Measurements from ENCODE around the gene CLSTN2.

The CLSTN2 gene

GRCh38 chr3:140505876-140506275, 570.9 kb downstream of the CLSTN2 start:
- DNase-seq (ENCODE audit: low spot score), result no peak

DNA sequence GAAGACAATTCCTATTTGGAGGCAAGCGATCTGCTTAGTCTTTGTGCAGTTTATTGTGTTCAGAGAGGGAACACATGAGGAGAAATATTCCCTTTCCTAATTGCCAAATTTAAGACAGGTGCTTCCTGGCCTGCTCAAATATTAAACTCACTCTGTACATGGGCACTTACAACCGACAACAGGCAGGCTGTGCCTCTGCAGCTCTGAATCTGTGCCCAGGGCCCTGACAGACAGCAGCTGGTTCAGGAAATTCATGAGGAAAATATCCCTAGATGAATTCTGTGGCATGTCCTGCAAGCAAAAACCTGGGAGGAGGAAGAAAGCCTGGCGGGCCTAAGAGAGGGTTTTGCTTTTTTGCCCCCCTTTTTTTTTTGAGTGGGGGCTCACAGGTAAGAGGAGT, 573.6 kb downstream of the CLSTN2 start:
- DNase-seq (ENCODE audit: low spot score), result no peak

GRCh38 chr3:140509534-140509933, 574.5 kb downstream of the CLSTN2 start:
- no peak for DNase-seq (ENCODE audit: low spot score)

DNA sequence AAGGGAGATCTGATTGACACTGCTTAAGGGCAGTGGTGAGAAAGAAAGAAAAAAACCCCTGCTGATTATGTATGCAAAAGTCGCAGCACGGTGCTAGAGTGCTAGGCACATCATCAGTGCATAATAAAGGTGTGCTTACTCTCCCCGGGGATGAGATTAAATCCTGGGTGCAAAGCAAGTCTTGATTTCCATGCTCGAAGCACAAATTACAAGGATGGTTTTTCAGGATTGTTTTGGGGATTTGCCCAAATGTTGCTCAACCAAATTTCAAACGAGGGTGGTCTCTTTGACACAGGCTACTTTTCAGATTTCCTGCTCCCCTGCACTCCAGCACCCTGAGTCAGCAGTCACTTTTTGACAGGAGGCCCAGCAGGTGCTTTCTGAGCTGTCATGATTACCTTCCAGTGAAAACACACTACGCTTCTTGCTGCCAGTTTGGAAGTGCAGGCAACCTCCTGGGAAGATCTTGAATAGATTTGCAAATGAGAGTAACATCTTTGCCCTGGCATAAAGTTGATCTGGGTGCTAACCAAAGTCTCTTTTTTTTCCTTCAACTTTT, 575.4 kb downstream of the CLSTN2 start:
- no peak for DNase-seq (ENCODE audit: low spot score)

GRCh38 chr3:140521751-140522445, 586.9 kb downstream of the CLSTN2 start:
- DNase-seq (ENCODE audit: low spot score), result peak; percentile 2

DNA sequence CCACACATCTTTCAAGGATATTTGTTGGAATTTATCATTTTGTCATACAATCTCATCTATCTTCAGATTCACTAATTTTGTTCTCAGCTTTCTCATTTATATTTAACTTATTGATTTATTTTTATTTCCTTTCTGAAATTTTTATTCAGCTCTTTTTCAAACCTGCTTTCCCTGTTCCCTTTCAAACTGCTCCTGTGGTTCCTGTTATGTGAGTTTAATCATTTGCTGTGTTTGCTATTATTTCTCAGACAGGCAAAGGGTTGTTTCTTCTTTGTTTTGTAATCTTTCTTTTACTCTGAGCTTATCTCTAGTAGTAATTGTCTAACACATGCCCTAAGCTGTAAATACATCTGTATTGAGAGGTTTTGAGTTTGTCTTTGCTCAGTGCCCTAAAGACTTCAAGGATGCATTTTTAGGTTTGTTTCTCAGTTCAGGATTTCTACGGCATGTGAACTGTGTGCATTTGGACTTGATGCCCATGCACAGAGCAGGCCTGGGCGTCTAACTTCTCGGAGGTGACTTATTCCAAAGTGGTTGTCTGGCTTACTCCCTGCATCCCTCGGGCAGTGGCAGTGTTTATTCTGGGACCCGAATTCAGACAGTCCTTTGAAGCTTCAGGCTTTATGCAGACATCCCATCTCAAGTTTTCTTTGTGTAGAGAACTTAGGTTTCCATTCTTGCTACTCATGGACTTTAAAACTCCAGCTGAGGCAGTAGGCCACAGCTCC, 587.8 kb downstream of the CLSTN2 start:
- peak; percentile 2 for DNase-seq (ENCODE audit: low spot score)

GRCh38 chr3:140523600-140523999, 588.6 kb downstream of the CLSTN2 start:
- peak; percentile 1 for DNase-seq (ENCODE audit: low spot score)

DNA sequence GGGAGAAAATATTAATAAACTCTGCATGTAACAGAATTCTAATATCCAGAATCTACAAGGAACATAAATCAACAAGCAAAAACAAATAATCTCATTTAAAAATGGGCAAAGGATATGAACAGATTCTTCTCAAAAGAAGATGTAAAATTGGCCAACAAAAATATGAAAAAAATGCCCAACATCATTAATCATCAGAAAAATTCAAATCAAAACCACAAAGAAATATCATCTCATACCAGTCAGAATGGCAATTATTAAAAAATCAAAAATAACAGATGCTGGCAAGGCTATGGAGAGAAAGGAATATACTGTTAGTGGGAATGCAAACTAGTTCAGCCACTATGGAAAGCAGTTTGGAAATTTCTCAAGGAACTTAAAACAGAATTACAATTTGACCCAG, 592.2 kb downstream of the CLSTN2 start:
- DNase-seq (ENCODE audit: low spot score), result no peak

DNA sequence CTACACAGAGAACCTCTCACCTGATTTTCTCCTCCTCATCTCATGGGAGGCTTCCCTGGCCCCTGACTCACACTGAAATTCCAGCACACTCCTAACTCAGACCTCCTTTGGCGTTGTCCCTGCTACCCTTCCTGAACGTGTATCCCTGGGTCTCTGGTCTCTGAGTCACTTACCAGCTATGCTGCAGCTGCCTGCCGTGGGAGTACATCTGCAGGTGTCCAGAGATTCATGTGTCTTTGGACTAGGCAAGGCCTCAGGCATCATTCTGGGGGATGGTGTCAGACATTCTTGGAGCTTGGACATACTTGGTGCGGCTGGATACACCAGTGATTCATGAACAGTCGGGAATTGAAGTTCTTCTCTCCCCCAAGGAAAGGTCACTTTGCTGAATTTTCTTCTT, 594.1 kb downstream of the CLSTN2 start:
- peak; percentile 3 for DNase-seq (ENCODE audit: low spot score)

GRCh38 chr3:140529558-140529957, 594.6 kb downstream of the CLSTN2 start:
- no peak for DNase-seq (ENCODE audit: low spot score)

- DNase-seq (ENCODE audit: low spot score), result no peak
Observed at GRCh38 chr3:140530131-140530530, 595.1 kb downstream of the CLSTN2 start.

DNA sequence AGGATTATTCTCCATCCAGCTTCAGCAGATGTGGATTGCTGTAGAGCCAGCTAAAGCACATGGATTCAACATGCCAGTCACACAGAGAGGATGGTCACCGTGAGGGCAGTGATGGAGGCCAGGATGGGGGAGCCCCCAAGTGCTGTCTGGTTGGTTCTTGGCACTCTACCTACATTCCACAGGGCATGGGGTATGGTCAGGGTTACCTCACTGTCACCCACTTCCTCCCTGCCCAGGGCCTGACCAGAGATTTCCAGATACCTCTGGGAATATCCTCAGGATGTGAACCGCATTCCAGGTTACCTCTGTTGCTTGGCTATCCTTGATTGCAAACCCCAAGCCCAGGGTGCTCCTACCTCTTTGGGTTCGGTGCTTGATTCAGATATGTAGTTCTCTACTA, 595.6 kb downstream of the CLSTN2 start:
- DNase-seq (ENCODE audit: low spot score), result peak; percentile 1

- peak; percentile 6 for DNase-seq (ENCODE audit: low spot score)
Observed at GRCh38 chr3:140532793-140533330, 597.9 kb downstream of the CLSTN2 start.

GRCh38 chr3:140536926-140537726, 602.1 kb downstream of the CLSTN2 start:
- DNase-seq (ENCODE audit: low spot score), result peak; percentile 1

DNA sequence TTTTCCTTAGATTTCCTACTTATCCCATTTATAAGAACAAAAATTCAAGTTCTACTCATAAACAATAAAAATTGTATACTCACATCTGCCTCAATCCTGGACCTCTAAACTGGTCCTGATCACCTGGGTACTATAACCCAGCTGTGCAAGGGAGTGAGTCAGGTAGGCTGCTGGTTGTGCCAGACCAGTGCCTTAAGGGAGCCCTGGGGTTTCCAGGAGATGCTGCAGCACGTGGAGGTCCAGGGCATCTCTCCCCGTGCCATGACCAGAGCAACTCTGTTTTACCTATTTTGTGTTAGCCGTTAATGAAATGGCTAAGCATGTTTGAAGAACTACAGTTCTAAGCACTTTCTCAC, 602.7 kb downstream of the CLSTN2 start:
- DNase-seq (ENCODE audit: low spot score), result peak; percentile 0

GRCh38 chr3:140540262-140540661, 605.3 kb downstream of the CLSTN2 start:
- DNase-seq (ENCODE audit: low spot score), result no peak

GRCh38 chr3:140541975-140542653, 607.1 kb downstream of the CLSTN2 start:
- DNase-seq (ENCODE audit: low spot score), result no peak

GRCh38 chr3:140545197-140545596, 610.2 kb downstream of the CLSTN2 start:
- no peak for DNase-seq (ENCODE audit: low spot score)

DNA sequence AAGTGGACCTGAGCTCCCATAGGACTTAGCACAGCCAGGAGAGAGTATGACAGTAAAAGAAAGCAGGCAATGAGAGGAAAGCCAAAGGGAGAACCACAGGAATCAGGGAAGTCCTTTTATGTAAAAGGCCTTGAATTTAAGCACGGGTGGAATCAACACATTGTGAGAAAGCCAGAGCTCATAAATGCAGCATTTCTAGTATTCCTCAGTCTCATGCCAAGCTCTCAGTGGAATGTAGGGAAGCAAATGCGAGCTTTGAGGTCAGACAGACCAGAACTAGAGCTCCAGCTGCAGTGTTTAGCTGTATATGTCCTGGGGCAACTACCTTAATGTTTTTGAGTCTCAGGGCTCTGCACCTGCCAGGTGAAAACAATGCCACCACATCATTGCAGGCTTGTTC, 610.8 kb downstream of the CLSTN2 start:
- no peak for DNase-seq (ENCODE audit: low spot score)

DNA sequence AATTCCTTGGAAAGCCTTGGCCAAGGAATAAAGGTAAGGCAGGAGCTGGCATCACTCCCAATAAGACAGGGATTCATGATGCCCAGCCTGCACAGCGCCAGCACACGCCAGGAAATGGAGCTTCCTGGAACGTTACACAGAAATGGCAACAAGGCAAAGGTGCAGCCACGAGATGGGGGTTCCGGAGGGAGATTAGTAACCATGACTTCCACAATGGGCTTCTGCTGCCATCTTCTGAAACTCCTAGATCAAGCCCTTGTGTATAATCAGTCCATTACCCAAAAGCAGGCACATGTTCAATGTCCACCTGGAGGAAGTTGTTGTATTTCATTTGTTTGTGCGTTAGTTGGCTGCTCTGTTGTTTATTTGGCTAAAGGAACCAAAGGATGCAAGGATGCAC, 611.7 kb downstream of the CLSTN2 start:
- DNase-seq (ENCODE audit: low spot score), result no peak

- no peak for DNase-seq (ENCODE audit: low spot score)
Observed at GRCh38 chr3:140552403-140552802, 617.4 kb downstream of the CLSTN2 start.

GRCh38 chr3:140552898-140553297, 617.9 kb downstream of the CLSTN2 start:
- DNase-seq (ENCODE audit: low spot score), result no peak

Data from D341Med (cell line).